ENCODE measurements around the gene IMMP2L.

- TF ChIP-seq POLR2AphosphoS5 (IDR thresholded peaks at IDR 0.05) (no peak), CTCF (IDR thresholded peaks at IDR 0.05) (no peak), POLR2A (IDR thresholded peaks at IDR 0.05; ENCODE audit: low read depth) (no peak)
Measured at GRCh38 chr7:111050875-111051416, 511.3 kb downstream of the IMMP2L start.

Data from esophagus muscularis mucosa (tissue), 3 donors.